WERI-Rb-1 (cell line): ENCODE data around the gene SDE2.

ENCODE experiments used
- DNase-seq: peaks from one replicate; pipeline ENCODE4 v3.0.0-alpha.2; 2020
- H3K27ac ChIP-seq: fragments of 250-450 bp; sonication (Bioruptor Pico); 2 replicates; pipeline ENCODE4 v1.5.1; 2020; ENCODE audit warnings: mild to moderate bottlenecking, moderate library complexity
- H3K27me3 ChIP-seq: fragments of 250-450 bp; sonication (Bioruptor Pico); 2 replicates; pipeline ENCODE4 v1.5.1; 2021; ENCODE audit warnings: mild to moderate bottlenecking, low read depth, moderate library complexity; ENCODE audit not compliant: insufficient read depth, severe bottlenecking
- H3K36me3 ChIP-seq: fragments of 250-450 bp; sonication (Bioruptor Pico); 2 replicates; pipeline ENCODE4 v1.5.1; 2020; ENCODE audit warnings: mild to moderate bottlenecking, moderate library complexity
- H3K4me3 ChIP-seq: 2 replicates; pipeline ENCODE4 v1.5.1; 2011; ENCODE audit warnings: low read depth, mild to moderate bottlenecking, control low read depth, low read length
- H3K9me3 ChIP-seq: fragments of 250-450 bp; sonication (Bioruptor Pico); 2 replicates; pipeline ENCODE4 v1.5.1; 2021; ENCODE audit warnings: mild to moderate bottlenecking, moderate library complexity; ENCODE audit not compliant: severe bottlenecking
- CTCF ChIP-seq: IDR thresholded peaks from 2 replicates; pipeline ENCODE4 v1.5.1; 2011; ENCODE audit warnings: low read depth, mild to moderate bottlenecking, control low read depth, inconsistent platforms, low read length

The SDE2 gene

GRCh38 chr1:225934711-225935110, 64.4 kb downstream of the SDE2 start:
- no peak overlapping the region for H3K4me3 ChIP-seq
- no peak overlapping the region for H3K27ac ChIP-seq
- TF ChIP-seq CTCF: no peak
- no peaks in the 10 kb centered on the region for H3K36me3 ChIP-seq
- DNase-seq: no peak
- H3K9me3 ChIP-seq: no peaks in the 10 kb centered on the region
- no peaks in the 10 kb centered on the region for H3K27me3 ChIP-seq

GRCh38 chr1:225933072-225933471, 66.1 kb downstream of the SDE2 start:
- no peak for TF ChIP-seq CTCF

More at GRCh38 chr1:225933072-225933471, 66.1 kb downstream of the SDE2 start:
- Histone ChIP-seq H3K27me3 (no peaks in the 10 kb centered on the region), H3K9me3 (no peaks in the 10 kb centered on the region), H3K27ac (no peak overlapping the region), H3K36me3 (no peaks in the 10 kb centered on the region), H3K4me3 (no peak overlapping the region)
- DNase-seq: no peak
